ENCODE results near the gene POLR2I.

Gene POLR2I

GRCh38 chr19:36099166-36099785 is 15.4 kb downstream of the POLR2I start:
- no peaks in the 10 kb centered on the region for H3K9me3 Mint-ChIP-seq
- H3K27ac Mint-ChIP-seq, result no peak overlapping the region
- H3K27me3 Mint-ChIP-seq (ENCODE audit: low read depth), result no peaks in the 10 kb centered on the region
- peaks cover 9% of the 10 kb centered on the region for H3K36me3 Mint-ChIP-seq (ENCODE audit: low read depth)
- H3K4me1 Mint-ChIP-seq, result no peaks in the 10 kb centered on the region
- no peak for TF ChIP-seq CTCF (IDR thresholded peaks at IDR 0.05; ENCODE audit: unreplicated experiment in 3 of 3)
- no peak overlapping the region for H3K4me3 Mint-ChIP-seq

GRCh38 chr19:36097036-36097435 is 17.6 kb downstream of the POLR2I start:
- Mint-ChIP-seq H3K9me3 (no peaks in the 10 kb centered on the region), H3K4me3 (no peak overlapping the region), H3K36me3 (ENCODE audit: low read depth) (peaks cover 18% of the 10 kb centered on the region), H3K27ac (no peak overlapping the region), H3K27me3 (ENCODE audit: low read depth) (peaks cover 3% of the 10 kb centered on the region), H3K4me1 (no peaks in the 10 kb centered on the region)
- no peak for TF ChIP-seq CTCF (IDR thresholded peaks at IDR 0.05; ENCODE audit: unreplicated experiment in 3 of 3)

GRCh38 chr19:36093687-36094086 is 21.0 kb downstream of the POLR2I start:
- no peaks in the 10 kb centered on the region for H3K9me3 Mint-ChIP-seq
- no peak overlapping the region for H3K4me3 Mint-ChIP-seq
- H3K36me3 Mint-ChIP-seq (ENCODE audit: low read depth), result peaks cover 24% of the 10 kb centered on the region
- no peaks in the 10 kb centered on the region for H3K4me1 Mint-ChIP-seq
- TF ChIP-seq CTCF (IDR thresholded peaks at IDR 0.05; ENCODE audit: unreplicated experiment in 3 of 3), result no peak
- peaks cover 3% of the 10 kb centered on the region for H3K27me3 Mint-ChIP-seq (ENCODE audit: low read depth)
- H3K27ac Mint-ChIP-seq, result no peak overlapping the region

GRCh38 chr19:36093146-36093662 is 21.5 kb downstream of the POLR2I start:
- peaks cover 3% of the 10 kb centered on the region for H3K27me3 Mint-ChIP-seq (ENCODE audit: low read depth)
- TF ChIP-seq CTCF (IDR thresholded peaks at IDR 0.05; ENCODE audit: unreplicated experiment in 3 of 3), result no peak
- no peaks in the 10 kb centered on the region for H3K4me1 Mint-ChIP-seq
- H3K4me3 Mint-ChIP-seq, result no peak overlapping the region
- H3K27ac Mint-ChIP-seq, result no peak overlapping the region
- H3K36me3 Mint-ChIP-seq (ENCODE audit: low read depth), result peaks cover 26% of the 10 kb centered on the region
- H3K9me3 Mint-ChIP-seq, result no peaks in the 10 kb centered on the region

- Mint-ChIP-seq H3K4me3 (no peak overlapping the region), H3K27me3 (ENCODE audit: low read depth) (peaks cover 3% of the 10 kb centered on the region), H3K4me1 (no peaks in the 10 kb centered on the region), H3K27ac (no peak overlapping the region), H3K36me3 (ENCODE audit: low read depth) (peaks cover 26% of the 10 kb centered on the region), H3K9me3 (no peaks in the 10 kb centered on the region)
- no peak for TF ChIP-seq CTCF (IDR thresholded peaks at IDR 0.05; ENCODE audit: unreplicated experiment in 3 of 3)
Observed at GRCh38 chr19:36092566-36092965, 22.1 kb downstream of the POLR2I start.

Measured in nephron (organoid).